MV-4-11 (cell line): Measurements from ENCODE around the gene USP12.
A peak's percentile ranks its signal among the peaks of the same experiment; 100 is the strongest.
"Not testable (repeated sequence)": the region's sequence is repeated elsewhere in the genome, so short reads cannot be mapped to it uniquely, and the experiment has no call there.

Experiments
- DNase-seq: peaks from one replicate; lab custom pipeline; 2025; lab: John Stamatoyannopoulos, UW

USP12 gene, protein sequence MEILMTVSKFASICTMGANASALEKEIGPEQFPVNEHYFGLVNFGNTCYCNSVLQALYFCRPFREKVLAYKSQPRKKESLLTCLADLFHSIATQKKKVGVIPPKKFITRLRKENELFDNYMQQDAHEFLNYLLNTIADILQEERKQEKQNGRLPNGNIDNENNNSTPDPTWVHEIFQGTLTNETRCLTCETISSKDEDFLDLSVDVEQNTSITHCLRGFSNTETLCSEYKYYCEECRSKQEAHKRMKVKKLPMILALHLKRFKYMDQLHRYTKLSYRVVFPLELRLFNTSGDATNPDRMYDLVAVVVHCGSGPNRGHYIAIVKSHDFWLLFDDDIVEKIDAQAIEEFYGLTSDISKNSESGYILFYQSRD

DNA sequence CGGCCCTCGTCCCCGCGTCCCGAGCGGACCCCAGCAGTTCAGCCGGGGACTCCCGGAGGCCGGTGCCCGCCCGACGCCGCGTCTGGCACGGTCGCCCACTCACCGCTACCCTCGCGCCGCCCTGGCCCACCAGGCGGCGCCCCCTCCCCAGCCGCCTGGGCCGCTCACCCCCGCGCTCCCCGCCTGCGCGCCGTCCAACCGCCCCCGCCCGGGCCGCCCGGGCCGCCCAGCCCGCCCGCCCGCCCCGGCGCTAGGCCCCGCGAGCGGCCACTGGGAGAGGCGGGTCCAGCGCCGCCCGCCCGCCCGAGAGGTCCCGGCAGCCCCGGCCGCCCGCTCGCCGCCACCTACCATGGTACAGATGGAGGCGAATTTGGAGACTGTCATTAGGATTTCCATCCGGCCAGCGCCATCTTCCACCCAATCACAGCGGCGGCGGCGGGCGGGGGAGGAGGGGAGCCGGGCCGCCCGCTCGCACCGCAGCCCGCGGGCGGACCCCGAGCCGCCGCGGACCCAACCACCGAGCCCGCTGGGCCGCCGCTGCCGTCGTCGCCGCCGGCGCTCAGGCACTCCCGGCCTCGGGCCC is at the start of gene USP12:
TSS of gene USP12 (minus strand) at position 568 of the 583 bp plus-strand sequence. CDS start at position 396, 172 bp downstream.
- no peak for DNase-seq

DNA sequence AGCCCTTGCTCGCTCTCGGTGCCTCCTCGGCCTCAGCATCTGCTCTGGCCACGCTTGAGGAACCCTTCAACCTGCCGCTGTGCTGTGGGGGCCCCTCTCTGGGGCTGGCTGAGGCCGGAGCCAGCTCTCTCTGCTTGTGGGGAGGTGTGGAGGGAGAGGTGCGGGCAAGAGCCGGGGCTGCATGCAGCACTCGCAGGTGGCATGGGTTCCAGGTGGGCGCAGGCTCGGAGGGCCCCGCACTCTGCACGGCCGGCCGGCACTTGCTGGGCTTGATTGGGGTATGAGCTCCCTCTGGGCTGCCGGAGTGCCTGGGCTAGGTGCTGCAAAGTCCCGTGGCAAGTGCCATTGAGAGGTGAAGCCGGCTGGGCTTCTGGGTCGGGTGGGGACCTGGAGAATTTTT is 48.0 kb upstream of the USP12 start:
- DNase-seq, result no peak

DNA sequence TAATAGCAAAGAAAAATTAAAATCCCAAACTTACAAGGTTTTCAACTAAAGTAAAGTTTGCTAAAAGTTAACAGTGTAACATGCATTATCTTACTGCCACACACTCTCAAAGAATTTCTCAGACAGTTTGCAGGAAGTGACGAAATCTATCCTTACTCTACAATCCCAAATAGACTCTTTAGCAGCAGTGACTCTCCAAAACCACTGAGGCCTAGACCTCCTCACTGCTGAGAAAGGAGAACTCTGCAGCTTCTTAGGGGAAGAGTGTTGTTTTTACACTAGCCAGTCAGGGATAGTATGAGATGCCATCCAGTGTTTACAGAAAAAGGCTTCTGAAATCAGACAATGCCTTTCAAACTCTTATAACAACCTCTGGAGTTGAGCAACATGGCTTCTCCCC is 47.2 kb upstream of the USP12 start:
- DNase-seq, result peak; percentile 64

GRCh38 chr13:27217791-27218190 is 46.2 kb upstream of the USP12 start:
- peak; percentile 55 for DNase-seq

DNA sequence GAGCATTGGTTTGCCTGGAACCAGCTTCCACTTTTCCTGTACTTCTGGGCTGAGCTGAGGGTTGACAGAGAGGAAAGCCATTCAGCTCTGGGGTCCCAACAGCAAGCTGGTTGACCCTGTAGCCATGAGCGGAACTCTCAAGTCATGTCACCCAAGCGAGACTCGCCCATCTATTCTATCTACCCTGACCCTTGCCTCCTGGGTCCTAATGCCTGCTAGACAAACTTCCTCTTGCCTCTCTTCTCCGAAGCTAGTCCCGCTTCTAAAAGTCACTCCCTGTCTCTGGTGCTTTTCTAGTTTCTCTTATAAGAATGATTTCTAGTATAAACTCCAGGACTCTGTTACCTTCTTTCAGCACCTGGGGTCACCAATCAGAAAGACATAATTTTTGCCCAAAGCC is 41.8 kb upstream of the USP12 start:
- DNase-seq, result not testable (repeated sequence)

GRCh38 chr13:27211771-27212364 is 40.3 kb upstream of the USP12 start:
- no peak for DNase-seq

- no peak for DNase-seq
Measured at GRCh38 chr13:27211271-27211670, 39.7 kb upstream of the USP12 start.

DNA sequence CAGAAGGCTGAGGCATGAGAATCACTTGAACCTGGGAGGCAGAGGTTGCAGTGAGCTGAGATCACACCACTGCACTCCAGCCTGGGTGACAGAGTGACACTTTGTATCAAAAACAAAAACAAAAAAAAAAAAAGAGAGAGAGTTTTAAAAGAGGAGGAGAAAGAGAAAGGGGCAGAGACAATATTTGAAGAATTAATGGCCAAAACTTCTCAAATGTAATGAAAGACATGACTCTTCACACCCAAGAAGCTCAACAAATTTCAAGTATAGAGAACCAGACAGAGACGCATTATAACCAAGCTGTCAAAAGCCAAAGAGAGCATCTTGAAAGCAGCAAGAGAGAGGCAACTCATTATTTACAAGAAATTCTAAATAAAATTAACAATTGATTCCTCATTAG is 36.9 kb upstream of the USP12 start:
- DNase-seq, result no peak

DNA sequence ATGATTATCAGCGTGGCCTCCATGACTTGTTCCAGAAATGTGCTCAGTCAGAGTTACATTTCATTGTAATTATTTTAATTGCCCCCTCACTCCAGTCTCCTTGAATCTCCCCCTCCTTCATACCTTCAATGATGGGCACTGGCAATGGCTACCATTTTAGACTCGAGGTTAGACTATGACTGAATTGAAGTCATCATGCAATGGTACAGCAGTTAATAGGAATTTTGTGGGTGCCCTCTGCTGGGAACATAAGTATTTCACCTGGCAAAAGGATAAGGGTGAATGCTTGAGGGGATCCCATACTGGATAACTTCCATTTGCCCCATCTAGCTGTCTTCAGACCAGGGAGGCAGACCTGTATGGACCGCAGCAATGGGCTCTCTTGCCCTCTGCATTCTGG is 32.2 kb upstream of the USP12 start:
- DNase-seq, result peak; percentile 14

DNA sequence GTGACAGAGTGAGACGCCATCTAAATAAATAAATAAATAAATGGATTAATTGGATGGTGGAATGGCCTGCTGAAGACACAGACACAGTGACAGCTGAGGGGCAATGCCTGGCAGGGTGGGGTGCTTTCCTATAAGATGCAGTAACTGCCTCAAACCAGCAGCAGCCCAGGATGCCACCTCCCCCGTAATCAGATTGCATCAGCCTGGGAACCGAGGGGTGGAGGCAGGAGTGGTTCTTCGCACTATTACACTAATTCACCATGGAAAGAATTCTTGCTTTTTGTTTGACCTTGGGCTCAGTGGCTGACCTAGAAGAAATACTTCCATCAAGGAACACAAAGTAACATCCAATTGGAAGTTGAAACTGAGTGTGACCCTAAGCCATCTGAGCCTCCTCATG is 31.6 kb upstream of the USP12 start:
- no peak for DNase-seq

- DNase-seq, result no peak
Measured at GRCh38 chr13:27201661-27202060, 30.1 kb upstream of the USP12 start.

DNA sequence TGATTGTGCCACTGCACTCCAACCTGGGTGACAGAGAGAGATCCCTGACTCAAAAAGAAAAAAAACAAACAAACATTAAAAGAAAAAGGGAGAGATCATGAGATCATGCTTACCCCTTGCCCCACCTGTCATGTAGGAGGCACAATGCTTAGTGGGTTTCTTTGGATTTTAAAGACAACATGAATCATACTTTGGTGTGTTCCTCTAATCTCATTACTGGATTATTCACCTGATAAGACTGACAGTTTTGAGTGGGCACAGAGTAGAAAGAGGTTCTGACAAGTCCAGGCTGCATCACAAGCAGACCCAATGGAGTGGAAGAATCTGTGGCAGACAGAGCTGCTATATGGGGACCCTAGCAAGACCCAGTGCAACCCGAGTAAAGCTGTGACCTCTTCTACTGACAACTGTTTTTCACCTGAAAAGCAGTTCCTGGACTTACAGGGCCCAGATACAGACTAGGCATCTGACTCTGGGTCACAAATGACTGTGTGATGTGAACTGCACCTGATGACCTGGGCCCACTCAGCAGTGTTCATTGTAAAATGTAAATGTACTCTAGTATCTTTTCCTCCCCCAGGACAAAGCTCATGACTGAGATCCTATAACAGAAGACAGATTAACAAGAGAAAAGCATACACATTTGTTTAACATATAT is 28.9 kb upstream of the USP12 start:
- DNase-seq, result no peak

DNA sequence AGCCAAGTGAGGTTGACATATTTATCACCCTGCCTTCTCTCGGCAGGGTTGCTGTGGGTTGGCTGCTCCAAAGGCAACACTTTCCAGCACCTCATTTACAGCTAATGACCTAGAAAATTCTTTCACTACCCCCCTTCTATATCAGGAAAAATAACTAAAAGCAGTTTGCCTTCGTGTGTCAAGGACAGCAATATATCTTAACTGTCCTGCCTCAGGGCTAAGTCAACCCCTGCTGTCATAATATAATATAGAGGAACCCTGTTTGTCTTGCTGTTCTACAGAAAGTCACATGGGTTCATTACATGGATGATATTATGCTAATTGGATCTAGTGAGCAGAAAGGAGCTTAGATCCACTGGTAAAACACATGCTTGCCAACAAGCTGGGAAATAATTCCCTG is 28.1 kb upstream of the USP12 start:
- no peak for DNase-seq

DNA sequence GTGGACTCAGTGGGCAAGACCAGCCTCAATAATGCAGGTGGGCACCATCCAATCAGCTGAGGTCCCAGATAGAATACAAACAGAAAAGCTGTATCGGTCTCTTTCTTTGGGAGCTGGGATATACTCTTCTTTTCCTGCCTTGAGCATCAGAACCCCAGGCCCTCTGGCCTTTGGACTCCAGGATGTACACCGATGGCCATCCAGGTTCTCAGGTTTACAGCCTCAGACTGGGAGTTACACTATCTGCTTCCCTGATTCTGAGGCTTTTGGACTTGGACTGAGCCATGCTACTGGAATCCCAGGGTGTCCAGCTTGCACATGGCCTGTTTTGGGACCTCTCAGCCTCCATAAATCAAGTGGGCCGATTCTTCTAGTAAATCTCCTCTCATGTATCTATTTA is 27.6 kb upstream of the USP12 start:
- no peak for DNase-seq

DNA sequence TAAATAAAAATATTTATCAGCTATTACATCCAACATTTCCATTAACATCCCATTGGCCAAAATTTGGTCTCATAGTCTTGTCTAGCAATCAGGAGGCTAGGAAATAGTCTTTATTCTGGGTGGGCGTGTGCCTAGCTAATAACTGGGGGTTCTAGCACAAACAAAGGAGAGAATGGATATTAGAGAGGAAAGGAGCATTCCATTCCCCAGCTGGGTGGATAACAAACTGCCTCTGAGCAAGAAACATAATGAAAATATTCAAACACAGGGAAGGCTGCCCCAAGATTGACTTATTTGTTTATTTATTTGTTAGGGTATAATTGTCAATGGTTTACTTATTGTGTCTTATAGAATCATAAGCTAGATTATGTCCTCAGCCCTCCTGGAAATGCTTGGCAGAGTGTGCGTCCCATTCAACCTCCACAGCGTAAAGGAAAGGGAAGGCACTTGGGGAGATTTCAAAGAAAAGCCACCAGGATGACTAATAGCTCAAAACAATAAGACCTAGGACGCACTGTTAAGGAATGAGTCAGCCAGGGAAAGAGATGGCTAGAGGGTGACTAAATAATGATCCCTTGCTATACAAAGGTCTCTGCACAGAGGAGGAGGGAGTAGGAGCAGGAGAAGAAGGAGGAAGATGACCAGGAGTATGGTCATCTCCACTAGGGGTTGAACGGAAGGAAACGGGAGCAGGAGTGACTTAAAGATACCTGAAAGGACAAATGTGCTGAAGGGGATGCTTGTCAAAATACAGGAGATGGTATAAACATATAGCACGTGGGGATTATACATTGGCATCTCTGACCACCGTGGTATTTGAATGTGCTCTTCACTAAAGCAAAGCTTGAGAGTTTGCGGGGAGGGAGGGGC is 23.5 kb upstream of the USP12 start:
- peak; percentile 74 for DNase-seq

DNA sequence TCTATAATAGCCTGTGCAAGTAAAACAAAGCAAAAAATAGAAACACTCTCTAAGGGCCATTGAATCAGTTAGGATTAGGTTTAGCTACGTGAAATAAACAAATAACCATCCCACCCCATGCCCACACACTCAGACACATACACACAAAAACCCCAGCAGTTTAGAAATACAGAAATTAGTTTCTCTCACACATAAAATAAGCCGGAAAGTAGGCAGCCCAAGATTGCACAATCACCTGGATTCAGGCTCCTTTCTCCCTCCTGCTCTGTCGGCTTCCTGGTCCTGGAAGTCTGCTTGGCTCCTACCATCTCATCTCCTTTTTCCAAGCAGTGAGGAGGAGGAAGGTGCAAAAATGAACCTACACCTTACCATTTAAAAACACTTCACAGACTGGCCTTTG is 22.6 kb upstream of the USP12 start:
- no peak for DNase-seq

DNA sequence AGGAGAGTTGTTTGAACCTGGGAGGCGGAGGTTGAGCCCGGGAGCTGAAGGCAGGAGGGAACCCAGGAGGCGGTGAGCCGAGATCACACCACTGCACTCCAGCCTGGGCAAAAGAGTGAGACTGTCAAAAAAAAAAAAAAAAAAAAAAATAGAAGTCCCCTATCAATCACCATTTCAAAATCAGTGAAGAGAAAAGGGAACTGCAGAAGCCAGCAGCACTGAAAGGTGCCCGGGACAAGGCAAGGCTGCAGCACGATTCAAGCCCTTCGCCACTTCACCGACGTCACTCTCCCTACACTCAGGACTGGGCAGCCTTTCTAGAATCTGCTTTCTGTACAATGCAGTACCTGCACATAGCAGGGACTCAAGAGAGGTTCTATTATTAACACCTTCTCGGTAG is 21.9 kb upstream of the USP12 start:
- DNase-seq, result peak; percentile 29

GRCh38 chr13:27192973-27193372 is 21.4 kb upstream of the USP12 start:
- no peak for DNase-seq

DNA sequence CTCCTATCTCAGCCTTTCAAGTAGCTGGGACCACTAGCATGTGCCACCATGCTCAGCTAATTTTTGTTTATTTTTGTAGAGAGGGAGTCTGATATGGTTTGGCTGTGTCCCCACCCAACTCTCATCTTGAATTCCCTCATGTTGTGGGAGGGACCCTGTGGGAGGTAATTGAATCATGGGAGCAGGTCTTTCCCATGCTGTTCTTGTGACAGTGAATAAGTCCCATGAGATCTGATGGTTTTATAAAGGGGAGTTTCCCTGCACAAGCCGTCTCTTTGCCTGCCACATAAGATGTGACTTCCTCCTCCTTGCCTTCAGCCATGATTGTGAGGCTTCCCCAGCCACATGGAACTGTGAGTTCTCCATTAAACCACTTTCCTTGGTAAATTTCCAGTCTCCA is 20.8 kb upstream of the USP12 start:
- not testable (repeated sequence) for DNase-seq

DNA sequence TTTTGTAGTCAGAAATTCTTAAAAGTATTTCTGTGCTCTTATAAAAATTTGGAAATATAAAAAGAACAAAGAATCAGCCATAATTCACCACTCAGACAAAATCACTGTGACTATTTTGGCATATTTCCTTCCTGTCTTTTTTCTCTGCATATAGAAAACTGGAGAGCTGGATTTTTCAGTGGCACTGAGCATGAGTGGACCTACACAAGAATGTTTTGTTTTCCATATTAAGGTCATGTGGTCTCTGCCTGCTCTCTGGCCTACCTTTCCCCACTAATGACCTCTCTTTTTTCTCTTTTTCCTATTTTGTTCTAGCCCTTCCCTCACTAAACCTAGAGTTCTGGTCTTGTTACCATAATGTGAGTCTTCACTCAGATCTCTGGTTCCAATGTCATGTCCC is 17.6 kb upstream of the USP12 start:
- DNase-seq, result no peak

DNA sequence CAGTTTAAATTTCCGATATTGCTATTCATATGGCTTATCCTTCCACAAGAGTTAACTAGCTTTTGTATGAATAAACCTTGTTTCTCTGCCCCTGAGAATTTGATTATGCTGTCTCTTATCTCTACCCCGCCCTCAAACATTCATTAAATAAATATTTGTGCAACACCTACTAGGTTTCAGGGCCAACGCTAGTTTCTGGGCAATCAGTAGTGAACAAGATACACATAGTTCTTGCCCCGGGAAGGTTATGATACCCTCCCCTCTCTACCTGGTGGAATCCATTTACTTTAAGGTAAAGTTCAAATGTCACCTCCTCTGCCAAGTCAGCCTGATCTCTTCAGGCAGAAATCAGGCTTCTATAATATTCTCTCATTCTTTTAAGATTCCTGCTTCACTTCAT is 16.6 kb upstream of the USP12 start:
- no peak for DNase-seq

DNA sequence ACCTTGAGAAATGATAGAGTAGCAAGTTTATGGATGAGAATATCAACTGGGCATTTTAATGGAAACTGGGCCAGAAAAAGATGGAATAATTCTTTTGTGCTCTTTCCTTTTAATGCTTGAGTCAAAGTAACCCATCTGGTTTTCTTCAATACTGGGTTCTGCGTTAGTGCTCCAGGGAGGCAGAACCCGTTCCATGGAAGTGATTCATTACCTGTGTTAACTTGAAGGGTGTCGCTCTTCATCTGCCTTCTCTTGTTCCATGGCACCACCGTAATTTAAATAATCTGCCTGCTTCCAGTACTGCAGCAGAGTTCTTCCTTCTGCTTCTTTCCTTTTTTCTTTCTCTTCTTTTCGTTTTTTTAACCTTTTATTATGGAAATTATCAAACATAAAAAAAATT is 14.7 kb upstream of the USP12 start:
- DNase-seq, result no peak
